Coronary artery (tissue), 2 donors: Measurements from ENCODE around the gene CD163.

Experiments
- DNase-seq: peaks from one replicate; pipeline ENCODE4 v3.0.0-alpha.2; 2017; ENCODE audit warnings: low spot score
- H3K27ac ChIP-seq, 2 donors: fragments of 200-600 bp; sonication (generic); one replicate each; pipeline ENCODE4 v1.5.1; 2016 to 2019
- H3K4me3 ChIP-seq: fragments of 200-600 bp; sonication (generic); 2 replicates; pipeline ENCODE4 v1.5.1; 2016; ENCODE audit warnings: mild to moderate bottlenecking, moderate library complexity
- TF ChIP-seq, protein P1 (sequence below): fragments of 200-600 bp; sonication (generic); IDR thresholded peaks from one replicate; pipeline ENCODE4 v1.5.1; 2019; ENCODE audit warnings: antibody characterized with exemption

Gene CD163

DNA sequence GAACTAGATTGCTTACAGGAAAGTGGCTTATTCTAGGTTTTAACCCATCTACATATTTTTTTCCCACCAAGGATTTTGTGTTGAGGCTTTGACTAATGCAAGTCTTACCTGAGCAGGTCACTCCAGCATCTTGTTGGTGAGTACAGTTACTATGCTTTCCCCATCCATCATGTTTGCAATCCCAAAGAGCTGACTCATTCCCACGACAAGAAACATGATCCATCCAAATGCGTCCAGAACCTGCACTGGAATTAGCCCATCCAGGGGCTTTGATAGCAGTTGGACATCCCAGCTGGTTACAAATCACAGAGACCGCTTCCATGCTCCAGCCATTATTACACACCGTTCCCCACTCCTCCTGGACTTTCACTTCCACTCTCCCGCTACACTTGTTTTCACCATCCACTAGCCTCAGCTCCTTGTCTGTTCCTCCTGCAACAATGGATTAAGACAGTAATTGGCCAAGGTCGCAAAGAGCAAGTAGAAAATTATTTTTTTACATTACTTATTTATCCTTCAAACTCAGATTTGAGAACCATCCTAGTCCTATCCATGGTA lies 2.5 kb downstream of the CD163 start:
- Histone ChIP-seq H3K27ac (peak overlapping the region in 1 of 2 donors; percentile 65), H3K4me3 (peak overlapping the region; percentile 57)
- TF ChIP-seq, protein P1, sequence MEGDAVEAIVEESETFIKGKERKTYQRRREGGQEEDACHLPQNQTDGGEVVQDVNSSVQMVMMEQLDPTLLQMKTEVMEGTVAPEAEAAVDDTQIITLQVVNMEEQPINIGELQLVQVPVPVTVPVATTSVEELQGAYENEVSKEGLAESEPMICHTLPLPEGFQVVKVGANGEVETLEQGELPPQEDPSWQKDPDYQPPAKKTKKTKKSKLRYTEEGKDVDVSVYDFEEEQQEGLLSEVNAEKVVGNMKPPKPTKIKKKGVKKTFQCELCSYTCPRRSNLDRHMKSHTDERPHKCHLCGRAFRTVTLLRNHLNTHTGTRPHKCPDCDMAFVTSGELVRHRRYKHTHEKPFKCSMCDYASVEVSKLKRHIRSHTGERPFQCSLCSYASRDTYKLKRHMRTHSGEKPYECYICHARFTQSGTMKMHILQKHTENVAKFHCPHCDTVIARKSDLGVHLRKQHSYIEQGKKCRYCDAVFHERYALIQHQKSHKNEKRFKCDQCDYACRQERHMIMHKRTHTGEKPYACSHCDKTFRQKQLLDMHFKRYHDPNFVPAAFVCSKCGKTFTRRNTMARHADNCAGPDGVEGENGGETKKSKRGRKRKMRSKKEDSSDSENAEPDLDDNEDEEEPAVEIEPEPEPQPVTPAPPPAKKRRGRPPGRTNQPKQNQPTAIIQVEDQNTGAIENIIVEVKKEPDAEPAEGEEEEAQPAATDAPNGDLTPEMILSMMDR: no peak
- DNase-seq: no peak

DNA sequence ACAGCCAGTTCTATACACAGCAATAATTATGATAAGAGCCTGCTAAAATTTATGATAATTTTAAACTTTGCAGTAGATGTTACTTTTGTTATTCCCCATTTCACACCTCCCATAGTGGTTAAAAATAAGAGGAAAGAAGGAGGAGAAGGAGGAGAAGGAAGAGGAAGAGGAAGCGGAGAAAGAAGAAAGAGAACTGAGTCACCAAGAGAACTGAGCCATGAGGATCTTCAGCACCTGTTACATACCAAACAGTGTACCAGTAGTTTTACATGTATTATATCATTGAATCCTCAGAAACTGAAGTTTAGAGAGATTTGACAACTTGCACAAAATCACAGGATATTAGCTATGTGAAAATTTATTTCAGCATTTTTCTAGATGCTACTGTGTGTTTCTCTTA lies 3.9 kb downstream of the CD163 start:
- no peak for DNase-seq
- Histone ChIP-seq H3K4me3 (peak overlapping the region; percentile 57), H3K27ac (peak overlapping the region in 1 of 2 donors; percentile 67)
- TF ChIP-seq, protein P1: no peak

- Histone ChIP-seq H3K4me3 (peak overlapping the region; percentile 24), H3K27ac (peak overlapping the region in 1 of 2 donors; percentile 67)
- DNase-seq: no peak
- TF ChIP-seq, protein P1: no peak
These were observed 4.8 kb downstream of the CD163 start for GRCh38 chr12:7498809-7499208.

GRCh38 chr12:7497661-7498060 lies 5.9 kb downstream of the CD163 start:
- H3K27ac ChIP-seq: peak overlapping the region in 1 of 2 donors; percentile 51
- TF ChIP-seq, protein P1: no peak
- no peak for DNase-seq
- H3K4me3 ChIP-seq: peak overlapping the region; percentile 44

DNA sequence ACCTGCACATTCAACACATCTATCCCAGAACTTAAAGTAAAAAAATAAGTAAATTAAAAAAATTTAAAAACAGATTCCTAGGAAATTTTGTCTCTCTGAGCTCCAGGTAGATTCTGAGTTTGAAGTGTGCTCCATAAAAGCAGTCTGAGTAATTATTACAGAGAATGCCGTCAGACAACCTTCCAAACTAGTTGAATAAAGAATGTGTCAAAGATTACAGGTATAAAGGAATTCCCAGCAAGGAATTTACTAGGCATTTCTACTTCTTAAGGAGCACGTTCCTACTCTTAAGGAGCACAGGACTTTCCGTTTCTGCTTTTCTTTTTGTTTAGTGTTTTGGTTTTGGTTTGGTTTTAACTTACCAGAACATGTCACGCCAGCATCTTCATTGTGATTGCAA lies 7.1 kb downstream of the CD163 start:
- DNase-seq: no peak
- Histone ChIP-seq H3K4me3 (peak overlapping the region; percentile 44), H3K27ac (peak overlapping the region in 1 of 2 donors; percentile 51)
- TF ChIP-seq, protein P1: no peak

GRCh38 chr12:7495136-7495535 lies 8.4 kb downstream of the CD163 start:
- Histone ChIP-seq H3K4me3 (peak overlapping the region; percentile 16), H3K27ac (peak overlapping the region in 1 of 2 donors; percentile 14)
- TF ChIP-seq, protein P1: no peak
- DNase-seq: no peak

DNA sequence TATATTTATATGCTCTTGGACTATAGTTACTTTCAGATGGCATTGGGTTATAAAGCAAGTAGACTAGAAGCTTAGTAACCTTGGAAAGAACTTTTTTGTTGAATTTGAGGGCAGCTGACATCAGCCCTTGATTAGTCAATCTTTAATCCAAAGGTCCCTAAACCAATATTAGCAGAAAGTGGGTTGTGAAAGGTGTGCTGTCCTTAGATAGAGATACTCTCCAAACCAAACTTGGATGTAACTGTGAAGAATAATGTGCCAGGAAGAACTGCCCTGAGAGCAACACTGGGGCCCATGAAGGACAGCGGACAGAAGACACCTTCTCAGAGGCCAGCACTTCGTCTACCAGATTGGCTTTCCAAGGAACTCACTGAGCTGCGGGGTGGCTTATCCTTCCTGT lies 10.6 kb downstream of the CD163 start:
- DNase-seq: no peak
- peak overlapping the region; percentile 32 for H3K4me3 ChIP-seq
- TF ChIP-seq, protein P1: no peak
- peak overlapping the region in 1 of 2 donors; percentile 26 for H3K27ac ChIP-seq
